Left lung (tissue), 10 donors: ENCODE measurements around the gene CYBA. TPM values are rescaled to one million over a fixed set of nuclear protein-coding genes. Genes with fewer than 3 reads are reported as not detected.

ENCODE experiments used
- ATAC-seq: fragments of 200-7000 bp; cut with Tn5 transposase; one replicate; pipeline ENCODE4 v1.9.1; 2020; ENCODE audit warnings: moderate library complexity
- DNase-seq, 4 donors: peaks; one replicate each; pipeline ENCODE4 v3.0.0-alpha.2; 2013 to 2020
- H3K27ac ChIP-seq, 2 donors: fragments of 200-600 bp; sonication (generic) in 1 of 2; one replicate each; pipeline versions ENCODE4 v1.5.0 to v1.8.0; 2020 to 2021
- H3K27me3 ChIP-seq, 2 donors: fragments of 200-600 bp; sonication (generic) in 1 of 2; one replicate each; pipeline versions ENCODE4 v1.5.0 to v1.8.0; 2020 to 2021
- H3K36me3 ChIP-seq, 2 donors: fragments of 200-600 bp; sonication (generic) in 1 of 2; one replicate each; pipeline versions ENCODE4 v1.5.0 to v1.8.0; 2020 to 2021
- H3K4me1 ChIP-seq, 2 donors: fragments of 200-600 bp; one replicate each; pipeline ENCODE4 v1.8.0; 2021
- H3K4me3 ChIP-seq, 2 donors: fragments of 200-600 bp; sonication (generic) in 1 of 2; one replicate each; pipeline versions ENCODE4 v1.5.0 to v1.8.0; 2020 to 2021; ENCODE audit warnings: mild to moderate bottlenecking in 1 of 2
- H3K9me3 ChIP-seq, 2 donors: fragments of 200-600 bp; sonication (generic) in 1 of 2; one replicate each; pipeline versions ENCODE4 v1.5.0 to v1.8.0; 2020 to 2021
- CTCF ChIP-seq, 2 donors: fragments of 200-600 bp; sonication (generic) in 1 of 2; IDR thresholded peaks; one replicate each; pipeline versions ENCODE4 v1.5.0 to v1.8.0; 2021; ENCODE audit warnings: antibody characterized with exemption in 2 of 2
- intact Hi-C, 2 donors: fragments of 100-400 bp; cut with DNase I; formaldehyde crosslinking; loops; one replicate each; pipeline versions ENCODE4 v1.11.2 to v1.14.2; 2022
- polyA plus RNA-seq, 6 donors: library from polyadenylated mRNA; unstranded; fragments of 120-200 nt; gene quantifications; one replicate each; pipeline ENCODE4 v1.2.1, GENCODE V29; 2013; ENCODE audit not compliant: insufficient read length in 6 of 6
- total RNA-seq, 2 donors: library from RNA; stranded (reverse); fragmentation: NEBNext Ultra II Directional; extraction: Animal tissue kit (Norgen Biotek cat#: 25700); gene quantifications; one replicate each; pipeline ENCODE4 v1.2.1, GENCODE V29; 2021
- donor health status: DM: no; HTN: yes; CAD: no.
- donor health status: DM: no; HTN: no; CAD: no.

Gene CYBA
- total and polyA plus RNA-seq, 8 donors = 48.8 to 396 (median 77.3) TPM

- Histone ChIP-seq H3K4me3 (no peak overlapping the region), H3K27me3 (peaks cover 0 to 20% of the 10 kb centered on the region in 2 donors), H3K4me1 (peaks cover 0 to 32% of the 10 kb centered on the region in 2 donors), H3K9me3 (no peaks in the 10 kb centered on the region), H3K27ac (no peak overlapping the region), H3K36me3 (peaks cover 0 to 46% of the 10 kb centered on the region in 2 donors)
- intact Hi-C loops = no loop called here
- ATAC-seq = no peak
- TF ChIP-seq CTCF (IDR thresholded peaks at IDR 0.05) = no peak
- DNase-seq = peak in 1 of 4 donors; percentile 69
Observed at GRCh38 chr16:88694221-88695087, 43.6 kb upstream of the CYBA start.

- Histone ChIP-seq H3K4me3 (no peak overlapping the region), H3K27ac (no peak overlapping the region), H3K9me3 (no peaks in the 10 kb centered on the region), H3K4me1 (peaks cover 0 to 24% of the 10 kb centered on the region in 2 donors), H3K27me3 (peaks cover 0 to 28% of the 10 kb centered on the region in 2 donors), H3K36me3 (peaks cover 0 to 37% of the 10 kb centered on the region in 2 donors)
- peak in 1 of 4 donors; percentile 61 for DNase-seq
- ATAC-seq = no peak
- intact Hi-C loops = no loop called here
- TF ChIP-seq CTCF (IDR thresholded peaks at IDR 0.05) = no peak
Observed at GRCh38 chr16:88693420-88694177, 42.7 kb upstream of the CYBA start.

- no peaks in the 10 kb centered on the region for H3K9me3 ChIP-seq
- ATAC-seq (no peak), DNase-seq (no peak)
- peaks cover 0 to 24% of the 10 kb centered on the region in 2 donors for H3K4me1 ChIP-seq
- H3K4me3 ChIP-seq = no peak overlapping the region
- intact Hi-C loops = no loop called here
- peaks cover 0 to 35% of the 10 kb centered on the region in 2 donors for H3K27me3 ChIP-seq
- no peak overlapping the region for H3K27ac ChIP-seq
- peaks cover 0 to 30% of the 10 kb centered on the region in 2 donors for H3K36me3 ChIP-seq
- TF ChIP-seq CTCF (IDR thresholded peaks at IDR 0.05) = no peak
Observed at GRCh38 chr16:88692861-88693260, 42.0 kb upstream of the CYBA start.

GRCh38 chr16:88691924-88692560 lies 41.2 kb upstream of the CYBA start:
- Histone ChIP-seq H3K4me1 (peaks cover 0 to 26% of the 10 kb centered on the region in 2 donors), H3K4me3 (no peak overlapping the region), H3K27ac (peak overlapping the region in 1 of 2 donors; percentile 59), H3K9me3 (no peaks in the 10 kb centered on the region), H3K36me3 (peaks cover 0 to 21% of the 10 kb centered on the region in 2 donors), H3K27me3 (peaks cover 0 to 44% of the 10 kb centered on the region in 2 donors)
- ATAC-seq (peak; percentile 24), DNase-seq (peak in 2 of 4 donors; percentile 81 to 90)
- intact Hi-C loops = no loop called here
- no peak for TF ChIP-seq CTCF (IDR thresholded peaks at IDR 0.05)
